Fibroblast of skin of right quadriceps (primary cell): ENCODE results near the gene UST.
"Not testable (repeated sequence)": the region's sequence is repeated elsewhere in the genome, so short reads cannot be mapped to it uniquely, and the experiment has no call there.

Experiments
- DNase-seq: peaks from one replicate; pipeline ENCODE4 v3.0.0-alpha.2; 2013

The UST gene

GRCh38 chr6:148955441-148955840 is 208.6 kb downstream of the UST start:
- DNase-seq: peak; percentile 28

- DNase-seq: not testable (repeated sequence)
Observed at GRCh38 chr6:148956163-148956562, 209.3 kb downstream of the UST start.

- no peak for DNase-seq
Observed at GRCh38 chr6:148957752-148958151, 210.9 kb downstream of the UST start.

GRCh38 chr6:148959008-148959407 is 212.2 kb downstream of the UST start:
- no peak for DNase-seq

- no peak for DNase-seq
Observed at GRCh38 chr6:148959501-148959900, 212.7 kb downstream of the UST start.

GRCh38 chr6:148962854-148963515 is 216.2 kb downstream of the UST start:
- DNase-seq: no peak

- no peak for DNase-seq
Observed at GRCh38 chr6:148963738-148964137, 216.9 kb downstream of the UST start.

GRCh38 chr6:148964467-148964866 is 217.6 kb downstream of the UST start:
- DNase-seq: no peak

GRCh38 chr6:148965287-148965686 is 218.5 kb downstream of the UST start:
- DNase-seq: no peak

- DNase-seq: no peak
Observed at GRCh38 chr6:148967011-148967520, 220.2 kb downstream of the UST start.

GRCh38 chr6:148967541-148967956 is 220.7 kb downstream of the UST start:
- no peak for DNase-seq

GRCh38 chr6:148968771-148969602 is 222.2 kb downstream of the UST start:
- peak; percentile 83 for DNase-seq

GRCh38 chr6:148969603-148970061 is 222.8 kb downstream of the UST start:
- peak; percentile 71 for DNase-seq

GRCh38 chr6:148971031-148971927 is 224.4 kb downstream of the UST start:
- peak; percentile 43 for DNase-seq

- DNase-seq: no peak
Observed at GRCh38 chr6:148972481-148972880, 225.7 kb downstream of the UST start.

GRCh38 chr6:148973538-148974208 is 226.8 kb downstream of the UST start:
- peak; percentile 47 for DNase-seq

GRCh38 chr6:148974351-148974750 is 227.5 kb downstream of the UST start:
- no peak for DNase-seq

GRCh38 chr6:148978298-148978697 is 231.5 kb downstream of the UST start:
- not testable (repeated sequence) for DNase-seq

GRCh38 chr6:148979014-148979901 is 232.4 kb downstream of the UST start:
- DNase-seq: no peak

- peak; percentile 61 for DNase-seq
Observed at GRCh38 chr6:148980234-148980633, 233.4 kb downstream of the UST start.

GRCh38 chr6:148981515-148981914 is 234.7 kb downstream of the UST start:
- no peak for DNase-seq
